Measurements from ENCODE around the gene MRPS27.
"Not testable (repeated sequence)": the region's sequence is repeated elsewhere in the genome, so short reads cannot be mapped to it uniquely, and the experiment has no call there.

GRCh38 chr5:72319435-72319975 is 535 bp downstream of the MRPS27 start:
- not testable (repeated sequence) for TF ChIP-seq RXRA (IDR thresholded peaks at IDR 0.05); TAF1 (conservative IDR thresholded peaks at IDR 0.05); JUND (IDR thresholded peaks at IDR 0.05); GABPA (IDR thresholded peaks at IDR 0.05 in 1 of 2, conservative IDR thresholded peaks at IDR 0.05 in 1 of 2); REST (IDR thresholded peaks at IDR 0.05); YY1 (IDR thresholded peaks at IDR 0.05); HNF4A (conservative IDR thresholded peaks at IDR 0.05); RAD21 (IDR thresholded peaks at IDR 0.05); EGR1 (IDR thresholded peaks at IDR 0.05; ENCODE audit: low read depth in 2 of 2)
- TF ChIP-seq, protein P1, sequence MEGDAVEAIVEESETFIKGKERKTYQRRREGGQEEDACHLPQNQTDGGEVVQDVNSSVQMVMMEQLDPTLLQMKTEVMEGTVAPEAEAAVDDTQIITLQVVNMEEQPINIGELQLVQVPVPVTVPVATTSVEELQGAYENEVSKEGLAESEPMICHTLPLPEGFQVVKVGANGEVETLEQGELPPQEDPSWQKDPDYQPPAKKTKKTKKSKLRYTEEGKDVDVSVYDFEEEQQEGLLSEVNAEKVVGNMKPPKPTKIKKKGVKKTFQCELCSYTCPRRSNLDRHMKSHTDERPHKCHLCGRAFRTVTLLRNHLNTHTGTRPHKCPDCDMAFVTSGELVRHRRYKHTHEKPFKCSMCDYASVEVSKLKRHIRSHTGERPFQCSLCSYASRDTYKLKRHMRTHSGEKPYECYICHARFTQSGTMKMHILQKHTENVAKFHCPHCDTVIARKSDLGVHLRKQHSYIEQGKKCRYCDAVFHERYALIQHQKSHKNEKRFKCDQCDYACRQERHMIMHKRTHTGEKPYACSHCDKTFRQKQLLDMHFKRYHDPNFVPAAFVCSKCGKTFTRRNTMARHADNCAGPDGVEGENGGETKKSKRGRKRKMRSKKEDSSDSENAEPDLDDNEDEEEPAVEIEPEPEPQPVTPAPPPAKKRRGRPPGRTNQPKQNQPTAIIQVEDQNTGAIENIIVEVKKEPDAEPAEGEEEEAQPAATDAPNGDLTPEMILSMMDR (IDR thresholded peaks at IDR 0.05; ENCODE audit: low read depth, low read length, missing input control) = not testable (repeated sequence)
- TF ChIP-seq, protein P2, sequence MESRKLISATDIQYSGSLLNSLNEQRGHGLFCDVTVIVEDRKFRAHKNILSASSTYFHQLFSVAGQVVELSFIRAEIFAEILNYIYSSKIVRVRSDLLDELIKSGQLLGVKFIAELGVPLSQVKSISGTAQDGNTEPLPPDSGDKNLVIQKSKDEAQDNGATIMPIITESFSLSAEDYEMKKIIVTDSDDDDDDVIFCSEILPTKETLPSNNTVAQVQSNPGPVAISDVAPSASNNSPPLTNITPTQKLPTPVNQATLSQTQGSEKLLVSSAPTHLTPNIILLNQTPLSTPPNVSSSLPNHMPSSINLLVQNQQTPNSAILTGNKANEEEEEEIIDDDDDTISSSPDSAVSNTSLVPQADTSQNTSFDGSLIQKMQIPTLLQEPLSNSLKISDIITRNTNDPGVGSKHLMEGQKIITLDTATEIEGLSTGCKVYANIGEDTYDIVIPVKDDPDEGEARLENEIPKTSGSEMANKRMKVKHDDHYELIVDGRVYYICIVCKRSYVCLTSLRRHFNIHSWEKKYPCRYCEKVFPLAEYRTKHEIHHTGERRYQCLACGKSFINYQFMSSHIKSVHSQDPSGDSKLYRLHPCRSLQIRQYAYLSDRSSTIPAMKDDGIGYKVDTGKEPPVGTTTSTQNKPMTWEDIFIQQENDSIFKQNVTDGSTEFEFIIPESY (IDR thresholded peaks at IDR 0.05) = not testable (repeated sequence)
- TF ChIP-seq, protein P3, sequence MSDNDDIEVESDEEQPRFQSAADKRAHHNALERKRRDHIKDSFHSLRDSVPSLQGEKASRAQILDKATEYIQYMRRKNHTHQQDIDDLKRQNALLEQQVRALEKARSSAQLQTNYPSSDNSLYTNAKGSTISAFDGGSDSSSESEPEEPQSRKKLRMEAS (IDR thresholded peaks at IDR 0.05) = not testable (repeated sequence)
- TF ChIP-seq, protein P4, sequence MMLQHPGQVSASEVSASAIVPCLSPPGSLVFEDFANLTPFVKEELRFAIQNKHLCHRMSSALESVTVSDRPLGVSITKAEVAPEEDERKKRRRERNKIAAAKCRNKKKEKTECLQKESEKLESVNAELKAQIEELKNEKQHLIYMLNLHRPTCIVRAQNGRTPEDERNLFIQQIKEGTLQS (IDR thresholded peaks at IDR 0.05) = not testable (repeated sequence)

Measured in liver (tissue), 3 donors.